Globus pallidus (tissue), 1 donor: ENCODE data around the gene TNS3.
"Not testable (repeated sequence)": the region's sequence is repeated elsewhere in the genome, so short reads cannot be mapped to it uniquely, and the experiment has no call there.

Experiments used
- DNase-seq: peaks from one replicate; pipeline ENCODE4 v3.0.0-alpha.2; 2015; ENCODE audit warnings: low spot score

TNS3 gene

DNA sequence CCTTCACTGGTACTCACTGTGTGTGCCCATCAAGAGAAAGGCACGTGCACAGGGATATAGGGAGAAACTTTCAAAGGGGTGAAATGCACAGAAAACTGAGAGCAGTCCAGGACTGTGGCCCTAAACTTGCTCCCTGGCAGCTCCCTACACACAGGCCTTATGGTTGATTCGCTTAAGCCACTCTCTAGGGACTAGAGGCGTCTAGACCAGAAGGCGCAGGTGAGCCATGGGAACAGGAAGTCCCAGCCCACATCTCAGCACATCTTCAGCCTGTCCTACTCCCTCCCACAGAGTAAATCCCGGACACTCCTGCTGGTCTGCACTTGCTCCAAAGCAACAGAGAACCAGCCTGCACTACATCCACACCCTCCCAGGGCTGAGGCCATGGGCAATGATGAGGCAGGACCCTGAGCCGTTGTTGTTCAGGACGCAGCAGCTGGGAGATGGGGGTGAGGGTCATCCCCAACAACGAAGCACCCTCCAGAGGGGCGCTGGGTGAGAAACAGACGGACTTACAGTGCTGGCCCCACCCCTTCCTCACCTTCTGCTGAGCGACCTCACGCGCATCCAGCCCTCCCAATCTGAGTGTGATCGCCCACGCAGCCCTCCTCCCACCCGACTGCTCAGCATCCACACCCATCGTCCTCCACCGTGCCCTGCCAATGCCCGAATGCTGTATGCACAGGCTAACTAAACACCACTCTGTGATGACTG is 109.3 kb downstream of the TNS3 start:
- no peak for DNase-seq

DNA sequence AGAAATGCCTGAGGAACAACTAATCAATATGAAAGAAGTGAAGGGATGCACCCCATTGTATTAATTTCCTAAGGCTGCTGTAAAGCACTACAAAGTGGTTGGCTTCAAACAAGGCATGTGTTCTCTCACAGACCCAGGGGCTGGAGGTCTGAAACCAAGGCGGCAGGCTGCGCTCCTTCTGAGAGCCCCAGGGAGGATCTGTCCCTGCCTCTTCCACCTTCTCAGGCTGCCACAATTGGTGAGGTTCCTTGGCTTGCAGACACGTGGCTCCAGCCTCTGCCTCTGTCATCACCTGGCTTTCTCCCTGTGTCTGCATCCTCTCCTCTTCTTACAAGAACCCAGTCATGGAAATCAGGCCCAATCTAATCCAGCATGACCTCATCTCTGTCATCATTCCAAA is 110.1 kb downstream of the TNS3 start:
- DNase-seq = no peak

DNA sequence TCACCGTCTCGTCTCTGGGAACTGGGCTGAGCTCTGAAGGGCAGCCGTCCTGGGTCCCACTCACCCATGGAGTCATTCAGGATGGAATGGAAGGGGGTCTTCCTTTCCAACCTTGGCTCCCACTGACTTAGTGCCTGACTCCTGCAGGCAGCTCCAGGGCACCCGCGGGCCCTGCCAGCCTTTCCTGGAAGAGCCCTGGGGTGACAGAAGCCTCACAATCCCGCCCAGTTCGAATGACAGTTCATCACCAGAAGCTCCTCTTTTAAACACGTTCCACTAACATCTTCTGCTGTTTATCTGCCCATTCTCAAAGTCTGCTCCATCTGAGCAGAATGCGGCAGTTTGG is 110.6 kb downstream of the TNS3 start:
- no peak for DNase-seq

DNA sequence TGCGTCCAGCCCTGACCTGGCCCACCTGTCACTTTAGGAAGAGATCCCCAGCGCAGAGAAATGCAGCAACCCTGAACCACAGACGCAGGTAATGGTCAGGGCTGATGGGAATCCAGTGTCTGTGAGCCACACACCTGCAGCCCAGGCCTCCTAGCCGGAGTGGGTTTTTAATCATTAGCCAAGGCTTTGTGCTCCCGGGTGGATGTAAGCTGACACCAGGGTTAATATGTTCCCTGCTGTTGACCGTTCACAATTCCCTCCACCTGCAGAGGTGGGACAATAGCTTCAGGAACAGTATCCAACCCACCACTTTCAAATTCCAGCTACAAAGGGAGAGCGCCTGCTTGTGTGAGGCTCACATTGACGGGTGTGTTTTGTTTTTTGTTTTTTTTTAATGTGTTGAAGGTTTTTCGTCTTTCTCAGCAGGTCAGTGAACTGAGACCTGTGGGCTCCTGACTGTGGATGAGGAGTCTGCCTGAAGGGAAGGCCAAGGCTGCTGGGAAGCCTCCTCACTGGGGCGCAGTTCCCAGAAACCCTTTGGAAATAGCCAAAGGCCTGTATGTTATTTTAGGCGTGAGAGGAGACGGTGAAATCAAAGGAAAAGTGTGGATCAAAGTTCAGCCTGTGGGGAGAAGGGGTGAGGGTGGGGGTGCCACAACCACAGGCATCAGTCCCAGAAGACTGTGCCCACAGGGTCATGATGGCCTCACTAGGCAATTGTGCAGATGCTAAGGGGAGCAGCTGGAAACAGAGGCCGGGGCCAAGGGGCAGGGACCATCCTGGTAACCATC is 111.1 kb downstream of the TNS3 start:
- no peak for DNase-seq

DNA sequence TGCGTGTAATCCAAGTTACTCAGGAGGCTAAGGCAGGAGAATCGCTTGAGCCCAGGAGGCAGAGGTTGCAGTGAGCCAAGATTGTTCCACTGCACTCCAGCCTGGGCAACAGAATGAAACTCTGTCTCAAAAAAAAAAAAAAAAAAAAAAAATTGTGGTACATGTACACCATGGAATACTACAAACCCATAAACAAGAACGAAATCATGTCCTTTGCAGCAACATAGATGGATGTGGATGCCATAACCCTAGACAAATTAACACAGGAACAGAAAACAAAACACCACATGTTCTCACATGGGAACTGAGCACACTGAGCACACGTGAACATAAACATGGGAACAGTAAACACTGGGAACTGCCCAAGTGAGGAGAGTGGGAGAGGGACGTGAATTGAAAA is 112.1 kb downstream of the TNS3 start:
- DNase-seq = not testable (repeated sequence)

DNA sequence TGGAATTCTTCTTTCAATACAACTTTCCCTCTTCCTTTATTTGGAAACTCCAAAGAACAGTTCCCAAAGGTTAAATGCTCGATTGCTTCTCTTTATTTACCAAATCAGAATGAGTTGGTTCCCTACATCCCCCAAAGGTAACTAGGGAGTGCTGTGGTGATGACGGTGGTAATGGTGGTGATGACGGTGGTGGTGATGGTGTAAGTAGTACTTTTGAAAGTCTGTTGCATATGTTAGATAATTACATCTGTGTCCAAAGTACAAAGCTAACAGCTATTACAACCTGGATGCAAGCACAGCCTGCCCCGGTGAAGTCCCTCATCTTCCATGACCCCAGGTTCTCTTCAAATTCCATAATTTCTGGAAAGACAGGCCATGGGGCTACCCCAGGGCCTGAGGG is 115.1 kb downstream of the TNS3 start:
- DNase-seq = no peak

DNA sequence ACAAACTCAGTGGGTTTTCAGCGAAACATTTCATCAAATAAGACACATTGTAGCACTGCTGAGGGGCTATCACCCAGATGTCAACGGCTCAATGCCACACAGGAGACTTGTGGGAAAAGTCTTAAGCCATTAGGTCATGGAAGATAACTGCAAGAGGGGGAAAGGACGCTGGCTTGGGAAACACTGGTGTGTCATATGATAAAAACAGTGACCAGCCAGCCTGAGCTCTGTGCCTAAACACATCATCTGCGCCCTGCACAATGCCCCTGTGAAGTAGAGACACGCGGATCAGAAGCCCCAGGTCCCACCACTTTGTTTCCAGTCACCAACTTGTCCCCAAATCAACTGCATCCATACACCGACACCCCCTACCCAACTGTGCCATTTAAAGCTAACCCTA is 116.7 kb downstream of the TNS3 start:
- DNase-seq = no peak

DNA sequence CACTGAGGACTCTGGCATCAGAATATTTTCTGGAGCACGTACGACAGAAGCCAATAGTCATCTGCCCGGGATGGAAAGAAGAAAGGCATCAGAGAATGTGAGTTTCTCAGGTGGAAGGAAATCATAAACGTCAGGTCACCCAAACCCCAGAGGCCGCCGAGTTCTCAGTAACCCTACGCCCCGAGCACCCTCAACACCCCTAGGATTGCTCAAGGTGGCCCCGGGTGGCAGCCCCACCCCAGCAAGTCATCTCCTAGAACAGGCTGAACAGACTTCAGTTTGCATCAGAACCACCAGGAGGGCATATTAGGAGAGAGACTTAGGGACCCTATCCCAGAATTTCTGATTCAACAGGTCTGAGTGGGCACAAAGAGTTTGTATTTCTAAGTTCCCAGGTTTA is 117.6 kb downstream of the TNS3 start:
- no peak for DNase-seq

DNA sequence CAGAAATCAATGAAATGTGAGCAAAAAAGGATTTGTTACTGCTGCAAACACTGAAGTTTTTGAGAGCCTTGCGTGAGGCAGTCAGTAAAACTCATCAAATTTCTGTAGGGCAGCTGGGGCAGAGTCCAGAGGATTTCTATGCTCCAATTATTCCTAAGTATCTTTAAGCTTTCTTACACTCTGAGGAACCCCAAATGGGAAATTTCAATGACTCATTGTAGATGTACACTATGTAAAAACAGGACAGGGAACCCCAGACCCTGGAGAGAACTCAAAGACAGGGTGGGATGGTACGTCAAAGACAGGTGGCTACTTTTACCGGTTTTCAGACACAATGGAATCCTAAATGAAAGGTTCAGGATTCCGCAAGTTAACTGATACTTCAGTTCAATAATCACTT is 120.2 kb downstream of the TNS3 start:
- DNase-seq = no peak

DNA sequence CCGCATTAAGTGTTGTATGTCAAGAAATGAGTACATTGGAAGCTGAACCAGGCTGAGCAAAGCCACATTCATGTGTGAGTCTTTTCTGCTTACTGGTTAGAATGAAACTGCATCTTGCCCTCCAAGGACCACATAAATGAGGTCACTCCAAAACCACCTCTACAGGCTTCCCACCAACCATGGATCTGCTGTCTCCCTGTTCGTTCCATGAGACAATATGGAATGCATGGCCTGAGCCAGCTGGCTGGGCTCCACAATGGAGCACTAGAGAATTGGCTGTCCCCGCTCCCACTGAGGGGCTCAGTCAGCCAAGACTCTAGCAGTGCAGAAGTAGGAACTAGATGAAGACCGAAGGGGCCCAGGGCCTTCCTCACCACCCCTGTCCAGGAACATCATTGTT is 120.8 kb downstream of the TNS3 start:
- no peak for DNase-seq

DNA sequence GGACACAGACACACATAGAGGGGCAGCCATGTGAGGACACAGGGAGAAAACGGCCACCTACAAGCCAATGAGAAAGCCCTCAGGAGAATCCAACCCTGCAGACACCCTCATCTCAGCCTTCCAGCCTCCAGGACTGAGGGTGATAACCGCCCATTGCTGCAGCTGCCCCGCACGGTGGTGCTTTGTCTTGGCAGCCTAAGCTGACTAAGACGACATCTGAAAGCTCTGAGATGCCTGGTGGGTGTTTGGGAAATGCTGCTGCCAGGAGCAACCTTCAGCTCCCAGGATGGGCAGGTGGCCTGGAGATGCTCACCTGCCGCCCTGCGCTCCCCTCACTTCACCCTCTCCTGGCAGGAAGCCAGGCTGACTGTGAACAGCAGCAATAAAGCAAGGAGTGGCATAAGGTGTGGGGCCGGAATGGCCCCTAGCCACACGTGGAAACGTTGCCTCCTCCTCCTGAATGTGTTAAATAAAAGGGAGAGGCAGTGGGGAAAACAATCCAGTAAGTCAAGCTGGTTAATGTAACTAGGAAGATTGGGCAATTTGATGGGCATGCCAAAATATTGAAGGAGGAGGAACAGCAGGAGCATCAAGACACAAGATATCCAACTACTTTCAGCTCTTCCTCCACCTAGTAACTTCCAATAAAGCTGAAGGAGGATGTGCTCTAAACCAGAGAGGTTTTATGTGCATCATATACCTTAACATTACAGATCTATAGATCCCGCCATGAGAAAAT is 121.5 kb downstream of the TNS3 start:
- DNase-seq = no peak

DNA sequence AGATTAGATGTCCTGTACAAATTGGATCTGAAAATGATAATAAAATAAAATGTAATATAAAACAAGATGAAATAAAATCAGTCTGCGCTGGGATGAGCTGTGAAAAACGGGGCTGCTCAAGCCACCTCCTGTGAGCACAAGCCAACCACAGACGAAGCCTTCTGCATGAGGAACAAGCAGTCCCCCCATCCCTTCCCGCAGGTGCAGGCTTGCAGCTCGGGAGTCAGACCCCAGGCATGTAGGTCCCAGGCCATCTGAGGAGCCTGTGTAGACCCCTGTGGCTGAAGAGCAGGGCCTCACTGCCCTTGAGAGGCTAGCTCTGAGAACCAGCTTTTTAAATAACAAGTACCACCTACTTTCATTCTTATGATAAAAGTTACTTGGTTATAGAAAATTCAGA is 123.4 kb downstream of the TNS3 start:
- DNase-seq = no peak

DNA sequence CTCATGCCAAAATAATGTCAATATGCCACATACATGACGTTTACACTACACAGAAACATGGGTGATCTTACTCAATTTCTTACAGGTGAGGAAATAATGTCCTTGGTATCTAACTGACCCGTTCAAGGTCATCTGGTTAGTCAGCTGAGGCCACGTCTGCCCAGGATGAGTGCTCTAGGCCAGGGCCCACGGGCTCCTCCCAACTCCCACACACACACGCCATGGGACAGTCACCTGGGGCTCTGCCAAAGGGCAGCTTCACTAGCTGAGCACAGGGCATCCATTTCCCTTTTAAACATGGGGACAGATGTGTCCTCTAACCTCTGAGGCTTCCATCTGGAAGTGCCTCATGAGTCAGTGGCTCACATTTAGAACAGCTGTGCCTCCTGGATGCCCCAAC is 123.9 kb downstream of the TNS3 start:
- DNase-seq = no peak

DNA sequence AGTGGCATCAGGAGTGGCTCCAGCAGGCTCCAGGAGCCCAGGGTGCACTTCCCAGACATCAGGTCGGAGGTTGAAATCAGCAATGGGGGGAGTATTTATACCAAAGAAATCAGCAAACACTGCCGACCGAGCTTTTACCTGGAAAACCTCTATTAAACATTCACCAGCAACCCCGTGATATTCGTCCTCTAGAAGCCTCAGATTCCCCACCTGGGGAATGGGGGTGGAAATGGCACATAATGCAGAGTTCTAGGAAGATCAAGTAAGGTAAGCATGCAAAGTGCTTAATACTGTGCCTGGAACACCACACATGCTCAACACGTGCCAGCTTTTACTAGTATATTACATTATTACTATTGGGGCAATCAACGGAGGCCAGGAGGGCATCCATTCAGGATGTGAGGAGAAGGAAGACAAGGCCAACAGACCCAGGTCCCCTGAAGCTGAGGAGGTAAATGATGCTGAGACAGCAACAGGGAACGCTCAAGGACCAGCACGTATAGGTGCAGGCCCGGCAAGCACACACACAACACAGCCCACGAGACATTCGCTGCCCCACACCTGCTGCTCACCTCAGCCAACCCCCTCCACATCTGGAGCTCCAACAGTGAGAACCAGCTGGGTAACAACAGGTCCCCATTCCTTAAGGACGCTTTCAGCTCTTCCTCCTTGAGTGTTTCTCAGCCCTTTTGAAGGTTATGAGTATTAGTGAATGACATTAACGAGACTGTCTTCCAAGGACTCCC is 125.5 kb downstream of the TNS3 start:
- no peak for DNase-seq

DNA sequence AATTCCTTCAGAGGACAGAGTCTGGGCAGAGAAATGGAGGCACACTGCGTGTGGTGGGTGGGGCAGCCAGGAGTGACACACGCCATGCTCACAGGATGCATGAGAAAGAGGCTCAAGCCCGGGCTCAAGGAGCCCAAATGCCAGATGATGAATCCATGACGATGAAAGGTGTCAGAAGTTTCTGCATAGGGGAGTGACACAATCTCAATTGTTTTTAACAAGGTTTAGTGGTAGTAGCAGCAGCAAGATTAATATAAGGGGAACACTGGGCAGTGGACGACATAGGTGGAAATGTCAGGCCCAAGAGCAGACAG is 126.1 kb downstream of the TNS3 start:
- no peak for DNase-seq

DNA sequence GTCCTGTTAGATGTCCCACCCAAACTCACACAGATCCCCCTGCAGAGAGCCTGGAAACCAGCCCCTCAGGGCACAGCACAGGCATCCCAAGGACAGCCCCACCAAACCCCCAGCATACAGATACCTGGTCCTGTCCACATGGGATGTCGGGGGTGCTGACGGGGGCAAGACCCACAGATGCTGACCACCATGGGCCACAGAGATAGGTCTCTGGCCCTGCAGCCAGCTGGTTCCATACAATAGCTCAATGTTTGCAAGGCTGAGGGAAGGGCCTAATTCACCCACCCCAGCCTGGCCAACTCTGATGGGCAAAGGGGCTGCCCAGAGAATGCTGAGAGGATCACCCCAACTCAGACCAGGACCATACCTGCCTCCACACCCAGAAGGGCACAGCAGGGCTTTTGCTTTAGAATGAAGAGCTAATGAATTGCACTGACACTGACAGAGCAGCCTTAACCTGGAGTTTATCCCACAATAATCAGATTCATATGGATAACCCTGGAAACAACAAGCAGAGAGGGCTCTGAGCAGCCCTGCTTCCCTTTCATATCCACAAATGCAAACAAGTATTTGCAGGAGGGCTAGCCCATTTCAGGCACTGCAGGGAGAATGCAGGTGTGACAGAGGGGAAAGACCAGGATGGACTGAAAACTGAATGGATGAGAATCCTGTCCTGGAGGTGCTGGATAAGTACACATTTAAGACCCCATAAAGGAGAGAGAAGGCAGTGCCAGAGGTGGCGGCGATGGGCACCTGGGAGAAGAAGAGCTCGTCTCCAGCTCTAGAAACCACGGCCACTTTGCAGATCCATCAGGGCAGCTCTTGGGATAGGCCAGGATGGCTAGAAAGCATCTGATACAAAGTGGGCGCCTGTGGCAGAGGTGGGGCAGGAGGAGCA is 126.7 kb downstream of the TNS3 start:
- DNase-seq = no peak

DNA sequence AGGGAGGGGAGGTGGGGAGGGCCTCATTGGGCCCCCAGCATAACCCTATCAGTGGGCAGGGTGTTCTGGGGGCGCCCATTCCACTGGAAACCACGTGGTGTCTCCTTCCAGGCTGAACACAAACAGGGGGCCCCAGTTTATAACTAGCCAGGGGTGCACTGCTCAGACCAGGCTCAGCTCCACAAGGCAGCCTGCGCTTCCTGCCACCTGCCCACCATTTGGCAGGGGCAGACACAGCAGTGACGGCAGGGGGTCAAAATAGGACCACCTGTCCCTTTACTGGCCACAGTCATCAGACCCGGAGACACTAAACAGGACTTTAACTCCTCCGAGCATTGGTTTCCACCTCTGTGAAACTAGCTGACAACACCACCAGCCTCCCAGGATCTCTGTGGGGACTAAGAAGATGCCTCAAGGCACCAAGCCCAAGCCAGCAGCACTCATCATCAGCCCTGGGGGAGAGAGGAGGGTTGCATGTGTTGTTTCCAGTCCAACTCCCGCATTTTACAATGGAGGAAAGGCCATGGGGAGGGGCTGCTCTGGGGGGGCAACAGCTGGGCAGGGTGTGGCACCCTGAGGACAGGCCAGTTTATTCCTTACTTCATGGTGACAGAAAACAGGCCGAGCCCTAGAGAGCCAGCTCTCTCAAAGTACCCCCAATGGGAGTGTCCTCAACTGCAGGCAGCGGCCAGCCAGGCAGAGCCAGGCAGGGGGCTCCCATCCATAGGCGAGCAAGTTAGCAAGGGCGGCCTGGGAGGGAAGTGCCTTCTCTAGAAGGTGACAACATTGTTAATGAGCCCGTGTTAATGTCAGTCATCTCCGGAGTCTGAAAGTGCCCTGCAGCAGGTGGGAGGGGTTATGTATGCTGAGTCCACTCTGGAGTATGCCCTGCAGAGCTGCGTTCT is 127.6 kb downstream of the TNS3 start:
- no peak for DNase-seq

DNA sequence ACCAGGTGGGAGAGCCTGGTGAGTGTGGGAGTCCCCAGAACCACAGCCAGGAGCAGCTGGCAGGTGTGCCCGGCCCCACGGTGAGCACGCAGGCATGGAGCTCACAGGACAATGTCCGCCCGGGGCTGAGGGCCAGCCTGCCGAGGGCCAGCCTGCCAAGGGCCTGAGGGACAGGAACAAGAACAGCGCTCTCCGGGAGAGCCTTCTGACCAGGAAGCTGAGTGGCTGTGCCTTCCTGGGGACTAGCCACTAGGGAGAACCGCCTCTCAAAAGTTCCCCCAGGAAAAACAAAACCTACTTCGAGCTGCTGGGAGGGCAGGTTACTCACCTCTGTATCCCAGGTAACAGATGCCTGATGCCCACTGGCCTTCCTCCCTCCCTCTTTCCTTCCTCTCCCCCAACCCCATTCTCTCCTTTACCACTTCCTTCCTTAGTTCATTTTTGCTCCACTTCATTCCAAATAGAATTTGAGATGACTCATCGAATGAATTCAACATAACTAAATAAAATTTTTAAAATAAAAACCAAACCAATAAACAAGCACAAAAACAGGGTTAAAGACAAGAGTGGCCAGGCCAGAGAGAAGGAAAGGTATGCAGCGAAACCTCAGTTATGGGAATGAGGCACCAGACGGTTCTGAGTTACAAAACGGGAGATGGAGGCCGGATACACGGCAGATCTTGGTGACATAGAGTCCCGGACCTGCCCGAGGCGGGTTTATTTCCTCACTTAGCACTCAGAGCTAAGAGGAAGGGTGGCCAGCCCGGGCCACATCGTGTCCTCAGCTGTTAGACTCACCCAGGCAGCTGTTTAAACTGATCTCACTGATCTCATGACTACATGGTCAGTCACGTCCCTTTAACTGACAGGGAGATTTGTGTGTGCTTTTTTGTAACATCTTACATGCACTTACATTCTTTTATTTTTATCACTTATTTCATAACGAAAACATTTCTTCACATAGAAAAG is 128.5 kb downstream of the TNS3 start:
- DNase-seq = no peak

DNA sequence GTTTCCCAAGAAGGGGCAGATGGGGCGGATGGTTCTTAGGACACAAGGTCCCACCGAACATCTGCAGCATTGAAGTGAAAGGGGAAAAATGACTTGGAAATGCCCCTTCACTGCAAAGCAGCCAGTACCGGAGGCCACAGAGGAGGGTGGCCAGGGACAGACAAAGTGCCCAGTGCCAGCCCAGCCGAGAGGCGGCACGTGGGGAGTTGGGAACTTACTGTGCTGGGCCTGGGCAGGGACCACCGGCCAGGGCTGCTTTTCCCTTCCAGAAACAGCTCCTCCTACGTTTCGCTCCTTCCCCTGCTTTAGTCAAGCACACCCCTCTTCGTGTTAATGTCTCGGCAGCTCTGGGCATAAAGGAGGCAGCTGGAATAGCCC is 129.2 kb downstream of the TNS3 start:
- DNase-seq = peak; percentile 15
